SIG-M5 (cell line): Measurements from ENCODE around the gene PCBP3.

Experiments used
- DNase-seq: peaks from one replicate; lab custom pipeline; 2025; lab: John Stamatoyannopoulos, UW

The PCBP3 gene

DNA sequence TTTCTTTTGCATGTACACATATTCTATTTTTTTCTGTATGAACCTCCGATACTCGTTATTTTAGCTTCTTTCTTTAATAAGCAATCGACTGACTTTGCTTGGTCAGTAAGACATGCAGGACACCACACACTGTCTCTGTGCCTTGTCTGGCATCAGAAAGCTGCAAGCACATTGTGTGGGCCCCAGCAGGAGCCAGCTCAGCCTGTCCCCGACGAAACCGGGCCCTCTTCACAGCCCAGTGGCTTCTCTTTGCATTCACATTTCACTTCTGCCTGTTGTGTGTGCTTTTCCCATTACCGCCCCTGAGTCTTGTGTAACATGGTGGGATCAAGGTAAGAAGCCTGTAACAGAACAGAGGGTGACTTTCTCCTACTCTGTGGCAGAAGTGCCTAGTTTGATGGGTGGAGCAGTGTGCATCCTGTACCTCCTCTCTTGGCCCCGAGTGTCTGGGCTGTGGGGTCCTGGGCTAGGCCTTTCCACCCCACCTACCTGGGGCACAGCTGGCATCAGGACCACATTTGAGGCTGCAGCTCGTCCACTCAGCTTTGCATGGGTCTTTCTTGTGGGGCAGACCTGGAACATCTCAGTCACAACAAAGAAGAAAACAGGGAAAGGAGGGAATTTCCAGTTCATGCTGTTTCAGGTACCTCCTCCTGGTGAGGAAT, 219.2 kb downstream of the PCBP3 start:
- DNase-seq = no peak

DNA sequence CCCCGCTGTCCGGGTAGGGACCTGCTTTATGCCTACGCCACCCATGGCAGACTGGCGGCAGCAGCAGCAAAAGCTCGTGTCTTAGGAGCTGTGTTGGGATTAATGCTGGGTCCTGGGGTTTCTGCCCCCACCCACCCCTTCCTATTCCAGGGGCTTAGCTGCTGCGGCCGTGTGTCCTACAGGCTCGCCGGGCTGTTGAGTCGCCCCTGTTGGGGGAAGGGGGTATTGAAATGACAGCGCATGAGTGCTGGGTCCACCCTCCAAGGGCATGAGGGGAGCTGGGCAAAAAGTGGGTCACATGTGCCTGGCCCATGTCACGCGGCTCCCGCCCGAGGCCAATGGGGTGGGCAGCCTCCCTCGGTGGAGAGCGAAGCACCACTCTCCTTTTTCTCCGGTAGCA, 219.7 kb downstream of the PCBP3 start:
- DNase-seq = no peak

DNA sequence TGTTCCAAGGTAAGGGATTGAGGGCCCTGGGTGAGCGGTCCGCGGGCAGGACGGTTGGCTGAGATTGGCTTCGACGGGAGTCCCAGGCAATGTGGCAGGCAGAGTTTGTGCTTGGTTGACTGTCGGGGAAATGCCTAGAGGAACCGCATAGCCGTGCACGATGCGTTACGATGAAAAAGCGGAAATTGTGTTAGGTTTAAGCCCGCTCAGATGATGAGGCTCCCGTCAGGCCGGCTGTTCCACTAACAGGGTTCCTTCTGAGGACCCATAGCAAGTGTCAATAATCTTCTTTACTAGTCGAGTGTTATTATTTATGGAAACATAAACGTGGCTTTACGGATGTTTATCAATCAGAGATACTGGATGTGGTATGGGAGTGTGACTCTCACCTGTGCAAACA, 220.2 kb downstream of the PCBP3 start:
- DNase-seq = no peak

DNA sequence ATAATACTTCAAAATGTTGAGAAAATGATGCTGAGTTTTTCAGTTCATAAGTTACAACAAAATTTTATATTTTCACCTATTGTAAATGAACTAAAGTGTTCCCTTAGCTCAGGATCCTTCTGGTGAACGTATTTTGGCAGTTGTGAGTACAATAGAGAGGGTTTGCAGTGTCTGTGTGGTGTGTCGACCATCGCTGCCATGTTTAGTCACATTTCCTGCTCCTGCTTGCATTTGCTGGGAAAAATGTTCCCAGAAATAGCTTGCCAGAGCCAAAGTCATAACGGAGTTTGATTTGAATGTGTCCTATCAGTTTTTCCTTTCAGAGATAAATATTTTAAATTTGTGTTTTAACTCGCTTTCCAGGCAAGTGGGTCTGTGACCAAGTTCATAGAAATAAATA, 220.9 kb downstream of the PCBP3 start:
- no peak for DNase-seq

DNA sequence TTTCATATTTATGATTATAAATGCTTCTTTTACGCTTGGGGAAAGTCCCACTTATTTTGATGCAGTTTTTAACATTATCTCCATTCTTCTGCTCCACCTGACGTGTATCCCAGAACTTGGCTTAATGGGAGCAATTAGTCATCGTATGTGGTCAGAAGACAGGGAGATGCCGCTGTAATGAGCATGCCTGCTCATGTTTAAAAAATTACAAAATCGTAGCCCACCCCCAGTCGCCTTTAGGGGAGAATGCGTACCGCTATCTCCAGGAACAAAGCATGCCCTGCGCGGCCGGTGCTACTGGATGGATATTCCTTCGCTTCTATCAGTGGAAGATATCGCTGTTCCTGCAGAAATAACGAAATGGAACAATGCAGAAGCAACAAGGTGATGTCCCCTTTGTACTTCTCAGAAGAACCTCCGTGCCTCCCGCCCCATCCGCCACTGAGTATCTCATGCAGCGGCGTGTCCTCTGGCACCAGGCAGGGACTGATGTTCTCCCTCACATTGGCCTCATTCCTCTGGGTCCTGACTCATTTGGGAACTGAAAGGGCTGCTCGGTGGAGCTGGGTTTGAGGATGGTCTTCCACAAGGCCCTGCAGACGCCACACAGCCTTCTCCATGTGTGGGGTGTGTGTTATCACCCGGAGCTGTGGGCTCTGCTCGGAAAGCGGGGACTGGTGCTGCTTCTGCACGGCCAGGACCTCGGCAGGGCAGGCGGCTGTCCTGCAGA, 221.7 kb downstream of the PCBP3 start:
- DNase-seq = no peak

DNA sequence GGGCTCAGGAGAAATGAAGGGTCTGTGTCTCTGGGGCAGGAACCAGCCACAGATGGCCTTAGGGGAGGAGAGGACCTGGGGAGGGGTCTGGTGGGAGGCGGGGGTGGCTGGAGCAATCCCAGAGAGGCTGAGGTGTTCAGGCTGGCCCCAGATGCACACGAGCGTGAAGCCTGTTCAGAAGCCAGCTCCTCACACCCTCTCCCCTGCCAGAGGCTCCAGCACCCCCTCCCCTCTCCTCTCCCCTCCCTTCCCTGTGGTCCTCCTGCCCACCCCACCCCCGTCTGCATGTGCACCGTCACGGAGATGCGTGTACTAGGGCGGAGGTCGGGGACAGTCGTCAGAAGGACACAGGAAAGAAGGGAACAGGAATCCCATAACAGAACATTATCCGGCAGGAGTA, 223.0 kb downstream of the PCBP3 start:
- no peak for DNase-seq

DNA sequence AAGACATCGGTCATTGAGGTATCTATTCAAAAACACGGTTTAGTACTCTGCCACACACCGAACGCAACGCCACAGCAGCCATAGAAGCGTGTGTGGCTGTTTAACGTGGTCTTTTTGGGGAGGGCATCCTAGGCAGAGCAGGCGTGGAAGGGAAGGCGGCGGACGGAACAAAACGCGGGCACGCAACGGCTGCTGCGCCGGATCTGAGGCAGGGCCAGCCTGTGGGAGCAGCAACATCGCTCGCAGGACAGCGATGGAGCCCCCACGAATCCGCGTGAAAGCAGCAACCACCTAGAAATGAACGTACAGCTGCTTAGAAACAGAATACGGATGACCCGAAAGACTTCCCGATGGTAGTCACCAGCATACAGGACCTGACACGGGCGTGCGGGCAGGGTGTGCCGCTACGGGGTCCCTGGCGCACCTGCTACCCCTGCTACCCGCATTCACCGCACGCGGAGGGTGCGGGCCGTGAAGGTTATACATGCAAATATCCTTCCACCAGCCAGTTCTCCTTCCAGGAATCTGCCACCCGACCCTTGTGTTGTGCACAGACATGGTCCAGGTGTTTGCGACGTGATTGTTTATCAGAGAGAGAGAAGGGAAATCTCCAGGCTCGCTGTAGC, 223.6 kb downstream of the PCBP3 start:
- DNase-seq = no peak

DNA sequence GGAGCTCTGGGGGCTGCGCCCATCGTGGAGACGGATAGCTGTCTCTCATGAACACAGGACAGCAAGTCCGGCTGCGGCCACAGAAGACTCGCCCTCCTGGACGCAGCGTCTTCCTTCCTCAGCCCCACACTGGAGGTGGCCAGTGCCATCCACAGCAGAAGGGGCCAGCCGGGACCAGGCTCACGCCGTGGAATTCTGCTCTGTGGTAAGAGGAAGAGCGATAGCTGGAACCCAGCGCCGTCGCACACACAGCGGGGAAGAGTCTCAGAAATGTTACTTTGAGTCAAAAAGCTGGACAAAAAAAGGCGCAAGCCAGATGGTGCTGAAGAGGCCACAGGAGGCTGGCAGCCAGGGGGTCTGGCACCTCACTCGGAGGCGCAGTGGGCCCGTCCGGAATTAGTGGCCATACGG, 224.2 kb downstream of the PCBP3 start:
- DNase-seq = no peak

DNA sequence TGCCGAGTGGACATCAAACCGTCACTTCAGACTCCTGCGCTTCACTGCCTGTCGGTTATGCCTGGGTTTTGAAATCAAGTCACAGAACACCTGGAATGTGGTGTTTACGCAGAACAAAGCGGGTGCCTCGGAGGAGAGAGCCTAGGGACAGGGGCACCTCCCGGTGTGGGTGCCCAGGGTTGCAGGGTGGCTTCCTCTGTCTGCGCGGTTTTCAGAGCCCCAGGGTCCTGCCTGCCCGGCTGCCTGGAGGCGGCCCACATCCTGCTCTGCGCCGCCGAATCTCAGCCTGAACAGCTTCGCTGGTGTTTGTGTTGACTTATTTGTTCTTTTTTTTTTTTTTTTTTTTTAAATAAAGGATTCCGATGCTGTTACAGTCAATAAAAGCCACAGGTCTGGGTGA, 224.6 kb downstream of the PCBP3 start:
- DNase-seq = no peak

DNA sequence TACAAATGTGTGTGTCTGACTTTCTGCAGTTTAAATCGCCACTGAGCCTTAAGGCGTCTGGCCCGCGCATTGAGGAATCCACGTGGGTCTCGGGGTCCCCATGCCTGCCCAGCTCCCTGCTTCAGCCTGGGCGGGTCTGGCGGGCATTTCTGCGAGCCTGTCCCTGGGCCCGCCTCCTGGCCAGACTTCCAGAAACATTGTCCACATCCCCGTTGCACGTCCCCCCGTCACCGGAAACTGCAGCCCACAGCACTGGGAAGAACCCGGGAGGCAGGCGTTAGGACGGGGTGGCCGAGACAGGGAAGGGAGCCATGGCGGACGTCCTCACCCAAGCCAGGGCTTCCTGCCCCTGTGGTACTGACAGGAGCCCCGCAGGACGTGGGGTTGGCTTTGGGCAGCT, 225.0 kb downstream of the PCBP3 start:
- no peak for DNase-seq

DNA sequence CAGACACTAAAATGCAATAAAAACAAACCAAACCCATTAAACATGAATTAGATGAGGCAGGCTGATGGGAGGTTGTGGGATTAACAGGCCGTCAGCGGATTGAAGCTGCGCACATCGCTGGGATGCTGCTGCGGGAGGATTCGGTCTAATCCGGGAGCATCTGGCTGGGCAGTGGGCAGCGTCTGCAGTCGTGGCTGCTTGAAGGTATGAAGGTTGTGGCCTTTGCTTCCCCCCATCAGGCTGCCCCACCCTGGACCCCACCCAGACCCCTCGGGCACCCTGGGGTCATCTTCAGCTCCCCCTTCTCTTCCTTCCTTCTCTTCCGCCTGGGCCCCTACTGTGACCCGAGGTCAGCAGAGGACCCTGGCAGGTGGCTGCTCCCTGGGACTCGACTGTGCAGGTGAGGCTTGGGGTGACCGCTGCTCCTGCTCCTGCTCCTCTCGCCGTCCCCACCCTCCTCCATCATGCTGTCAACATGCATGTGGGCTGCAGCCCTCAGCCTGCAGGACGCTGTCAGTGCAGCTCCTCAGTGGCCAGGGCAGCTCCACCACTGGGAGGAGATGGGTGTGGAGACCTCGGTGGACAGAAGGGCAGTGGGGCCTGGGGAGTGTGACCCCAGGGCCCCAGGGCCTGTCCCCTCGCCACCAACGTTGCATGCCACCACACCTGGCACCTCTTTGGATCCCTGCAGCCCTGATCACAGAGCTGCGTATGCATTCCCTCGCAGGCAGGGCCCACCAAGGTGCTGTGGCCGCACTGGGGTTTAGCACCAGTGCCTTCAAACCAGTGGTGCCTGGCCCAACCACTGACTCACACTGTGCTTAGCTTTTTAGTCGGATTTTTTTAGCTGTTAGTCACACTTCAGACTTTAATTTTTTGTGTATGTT, 225.8 kb downstream of the PCBP3 start:
- DNase-seq = no peak

DNA sequence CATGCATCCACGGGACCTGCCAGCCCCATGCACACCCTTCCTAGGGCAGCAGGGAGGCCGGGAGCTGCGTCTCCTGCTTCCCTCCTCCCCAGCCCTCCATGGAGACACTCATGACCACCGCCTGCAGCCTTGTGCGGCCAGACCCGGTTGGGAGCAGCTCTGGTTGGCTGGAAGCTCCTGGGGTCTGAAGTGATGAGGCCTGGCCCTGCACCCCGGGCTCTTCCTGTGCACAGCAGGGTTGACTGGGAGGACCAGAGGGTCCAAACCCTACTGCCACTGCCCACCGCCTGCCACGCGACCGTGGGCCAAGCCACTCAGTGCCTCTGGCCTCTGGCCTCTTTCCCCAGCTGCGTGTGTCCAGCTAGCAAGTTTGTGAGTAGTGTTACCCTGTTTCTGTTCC, 226.9 kb downstream of the PCBP3 start:
- DNase-seq = no peak

DNA sequence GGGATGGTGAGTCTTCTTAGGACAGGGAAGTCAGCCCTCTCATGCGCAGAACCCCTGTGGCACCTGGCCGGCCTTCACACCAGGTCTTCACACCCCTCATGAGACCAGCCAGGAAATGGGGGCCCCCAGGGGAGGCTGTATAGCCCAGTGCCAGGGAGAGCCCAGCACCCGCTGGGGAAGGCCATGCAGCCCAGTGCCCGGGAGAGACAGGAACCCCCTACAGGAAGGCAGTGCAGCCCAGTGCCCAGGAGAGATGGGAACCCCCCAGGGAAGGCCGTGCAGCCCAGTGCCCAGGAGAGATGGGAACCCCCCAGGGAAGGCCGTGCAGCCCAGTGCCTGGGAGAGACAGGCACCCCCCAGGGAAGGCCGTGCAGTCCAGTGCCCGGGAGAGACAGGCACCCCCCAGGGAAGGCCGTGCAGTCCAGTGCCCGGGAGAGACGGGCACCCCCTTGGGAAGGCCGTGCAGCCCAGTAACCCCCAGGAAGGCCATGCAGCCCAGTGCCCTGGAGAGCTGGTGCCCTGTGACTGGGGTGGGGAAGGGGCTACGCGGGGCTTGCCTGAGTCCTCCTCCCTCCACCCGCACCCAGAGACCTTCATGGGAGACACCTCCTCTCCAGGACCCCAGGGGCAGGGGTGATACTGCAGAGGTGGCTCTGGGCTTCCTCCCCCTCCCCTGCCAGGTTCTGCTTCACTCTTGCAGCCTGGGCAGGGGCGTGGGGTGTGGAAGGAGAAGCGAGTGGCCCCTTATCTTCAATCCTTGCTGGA, 227.5 kb downstream of the PCBP3 start:
- DNase-seq = no peak

DNA sequence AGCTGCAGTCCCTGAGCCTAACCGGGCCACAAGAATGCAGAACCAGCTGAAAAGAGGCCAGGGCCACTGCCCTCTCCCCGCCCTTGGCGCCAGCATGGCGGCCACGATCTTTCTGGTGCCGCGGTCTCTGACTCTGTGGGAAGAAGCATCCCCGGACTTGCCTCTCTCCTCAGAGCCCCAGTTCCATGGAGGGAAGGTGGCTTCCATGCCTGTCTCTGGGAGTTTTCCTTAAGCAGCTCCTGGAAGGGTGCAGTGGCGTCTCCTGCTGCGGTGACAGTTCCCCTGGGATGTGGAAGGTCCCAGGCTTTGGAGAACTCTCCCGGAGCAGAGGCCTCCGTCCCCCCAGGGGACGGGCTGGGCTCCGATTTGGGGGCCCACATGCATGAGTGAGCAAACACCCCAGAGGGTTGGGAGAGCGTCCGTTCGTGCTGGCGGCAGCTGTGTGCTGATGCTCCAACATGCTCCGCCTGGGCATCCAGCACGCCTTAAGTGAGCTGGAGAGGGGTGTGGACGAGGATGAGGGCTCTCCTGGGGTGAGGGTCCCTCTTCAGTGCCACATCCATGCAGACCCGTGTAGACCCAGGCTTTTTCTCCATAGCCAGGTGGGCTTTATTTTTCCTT, 228.2 kb downstream of the PCBP3 start:
- no peak for DNase-seq

DNA sequence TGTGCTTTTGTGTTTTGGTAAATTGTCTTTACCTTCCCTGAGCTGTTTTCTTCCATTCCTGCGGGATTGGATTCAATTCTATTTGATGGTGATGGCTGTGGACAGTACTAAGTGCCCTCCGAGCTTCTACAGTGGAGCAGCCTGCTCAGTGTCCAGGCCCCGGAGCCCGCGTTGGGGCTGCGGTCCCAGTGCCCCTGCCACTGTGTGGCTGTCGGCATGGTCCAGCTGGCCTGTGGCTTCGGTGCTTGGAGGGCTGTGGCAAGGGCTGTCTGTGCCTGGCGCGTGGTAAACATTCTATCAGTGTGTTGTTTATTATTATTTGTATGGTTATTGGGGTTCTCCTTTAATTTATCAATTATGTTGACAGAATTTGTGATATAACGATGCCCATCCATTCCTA, 228.9 kb downstream of the PCBP3 start:
- no peak for DNase-seq

DNA sequence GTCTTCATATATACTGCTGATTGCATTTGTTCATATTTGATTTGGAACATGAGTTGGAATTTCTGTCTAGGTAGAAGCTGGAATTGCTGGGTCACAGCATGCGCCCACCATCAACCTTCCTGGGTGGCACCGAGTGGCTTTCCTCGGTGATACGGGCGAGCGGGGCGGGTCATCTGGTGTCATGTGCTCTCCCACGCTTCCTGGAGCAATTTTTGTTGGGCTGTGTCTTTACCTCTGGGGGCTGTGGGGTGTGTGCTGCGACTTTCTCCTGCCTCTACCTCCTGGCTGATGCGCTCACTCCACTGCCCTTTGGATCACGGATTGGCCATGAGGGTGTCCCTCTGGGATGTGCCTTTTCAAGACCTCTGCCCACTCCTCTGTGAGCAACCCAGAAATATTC, 229.4 kb downstream of the PCBP3 start:
- no peak for DNase-seq

DNA sequence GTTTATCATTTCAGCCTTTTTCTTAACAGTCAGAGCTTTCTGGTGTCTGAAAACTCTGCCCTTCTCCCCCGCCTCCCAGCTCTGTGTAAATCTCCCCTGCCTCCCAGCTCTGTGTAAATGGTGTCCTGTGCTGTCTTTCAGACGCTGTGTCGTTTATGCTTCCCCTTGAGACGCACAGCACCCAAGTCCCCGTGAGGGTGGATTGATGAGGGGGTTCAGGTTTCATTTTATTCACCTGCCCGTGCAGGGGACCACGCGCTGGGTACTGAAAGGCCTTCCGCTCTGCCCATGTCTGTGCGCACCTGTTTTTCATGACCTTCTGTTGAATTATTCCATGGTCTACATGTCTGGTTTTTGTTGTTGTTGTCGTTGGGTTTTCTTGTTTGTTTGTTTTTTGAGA, 229.9 kb downstream of the PCBP3 start:
- no peak for DNase-seq

DNA sequence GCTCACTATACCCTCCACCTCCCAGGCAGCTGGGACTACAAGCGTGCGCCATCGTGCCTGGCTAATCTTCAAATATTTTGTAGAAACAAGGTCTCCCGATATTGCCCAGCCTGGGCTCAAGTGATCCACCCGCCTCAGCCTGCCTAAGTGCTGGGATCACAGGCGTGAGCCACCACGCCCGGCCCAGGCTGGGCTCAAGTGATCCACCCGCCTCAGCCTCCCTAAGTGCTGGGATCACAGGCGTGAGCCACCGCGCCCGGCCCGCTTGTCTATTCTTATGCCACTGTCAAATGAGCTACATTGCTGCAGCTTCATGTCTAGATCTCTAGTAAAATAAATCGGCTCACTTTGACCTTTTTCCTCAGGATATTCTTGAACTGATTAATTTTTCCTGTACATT, 230.3 kb downstream of the PCBP3 start:
- DNase-seq = no peak

DNA sequence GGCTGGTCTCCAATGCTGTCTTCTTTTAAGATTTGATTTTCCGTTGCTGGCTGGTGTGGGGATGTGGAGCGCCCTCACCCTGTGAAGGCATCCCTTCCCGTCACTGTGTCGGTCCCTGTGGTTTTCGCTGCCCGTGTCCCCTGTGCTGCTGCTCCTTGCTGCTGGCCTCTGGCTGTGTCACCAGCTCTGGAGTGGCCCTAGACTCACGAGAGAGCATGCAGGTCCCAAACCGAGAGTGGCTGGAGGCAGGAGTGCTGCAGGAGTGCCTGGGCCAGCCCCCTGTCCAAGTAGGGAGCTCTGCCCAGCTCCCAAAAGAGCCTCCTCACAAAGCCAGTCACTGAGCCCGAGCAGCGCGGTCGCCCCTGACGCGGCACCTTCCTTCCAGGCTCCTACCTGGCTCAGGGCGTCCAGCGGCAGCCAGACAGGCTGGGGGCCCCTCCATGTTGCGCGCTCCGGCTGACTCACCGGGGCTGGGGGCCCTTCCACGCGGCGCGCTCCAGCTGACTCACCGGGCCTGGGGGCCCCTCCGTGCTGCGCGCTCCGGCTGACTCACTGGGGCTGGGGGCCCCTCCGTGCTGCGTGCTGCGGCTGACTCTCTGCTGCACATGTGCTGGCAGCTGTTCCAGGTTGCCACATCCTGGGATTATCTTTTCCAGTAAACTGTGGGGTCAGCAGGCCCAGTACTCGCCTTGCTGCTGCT, 231.3 kb downstream of the PCBP3 start:
- DNase-seq = no peak

DNA sequence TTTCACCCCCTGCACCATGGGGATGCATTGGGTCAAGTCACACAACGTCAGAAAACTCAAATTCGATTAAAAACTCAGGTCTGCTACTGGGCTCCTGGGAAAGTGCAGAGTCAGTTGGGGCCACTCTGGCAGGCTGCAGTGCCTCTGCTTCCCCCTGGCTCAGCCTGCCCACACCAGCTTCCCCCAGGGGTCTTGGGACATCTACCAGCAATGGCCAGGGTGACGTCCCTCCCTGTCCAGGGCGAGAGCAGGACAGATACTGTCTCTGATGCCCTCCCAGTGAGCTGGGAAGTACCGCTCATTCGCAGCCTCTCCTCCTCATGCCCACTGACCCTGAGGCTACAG, 231.9 kb downstream of the PCBP3 start:
- no peak for DNase-seq

DNA sequence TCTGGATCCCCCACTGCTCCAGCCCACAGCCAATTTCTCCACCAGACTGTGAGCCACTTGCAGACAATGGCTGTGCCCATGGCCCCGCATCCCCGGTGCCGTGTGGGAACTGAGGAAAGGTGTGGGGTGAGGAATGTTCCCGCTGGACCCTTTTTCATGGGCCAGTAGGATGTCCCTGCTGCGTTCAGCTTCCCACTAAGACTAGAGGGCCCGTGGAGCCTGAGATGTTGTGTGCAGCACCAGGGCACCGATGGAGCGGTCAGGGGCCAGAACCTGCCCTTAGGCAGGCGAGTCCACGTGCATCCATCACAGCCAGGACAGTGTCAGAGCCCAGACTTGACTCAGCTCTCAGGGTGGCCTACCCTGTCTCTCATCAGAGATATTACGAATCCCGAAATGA, 232.4 kb downstream of the PCBP3 start:
- DNase-seq = no peak
